Parathyroid adenoma (tissue), 2 donors: ENCODE measurements around the gene PREB.

ENCODE experiments used
- H2AFZ ChIP-seq: fragments of 300-600 bp; sonication (generic); one replicate; pipeline ENCODE4 v1.7.0; 2017; ENCODE audit warnings: antibody characterized with exemption, mild to moderate bottlenecking
- H3K27ac ChIP-seq: fragments of 300-600 bp; sonication (generic); one replicate; pipeline ENCODE4 v1.7.0; 2017
- H3K27me3 ChIP-seq: fragments of 300-600 bp; sonication (generic); one replicate; pipeline ENCODE4 v1.7.0; 2017; ENCODE audit warnings: low read length; ENCODE audit not compliant: control insufficient read depth, insufficient read depth
- H3K36me3 ChIP-seq: fragments of 300-600 bp; sonication (generic); one replicate; pipeline ENCODE4 v1.7.0; 2017; ENCODE audit warnings: low read length; ENCODE audit not compliant: control insufficient read depth, insufficient read depth
- H3K4me1 ChIP-seq: fragments of 300-600 bp; sonication (generic); one replicate; pipeline ENCODE4 v1.7.0; 2017; ENCODE audit warnings: control low read depth
- H3K4me2 ChIP-seq: fragments of 300-600 bp; sonication (generic); one replicate; pipeline ENCODE4 v1.7.0; 2017; ENCODE audit warnings: low read length
- H3K4me3 ChIP-seq: fragments of 300-600 bp; sonication (generic); one replicate; pipeline ENCODE4 v1.7.0; 2017; ENCODE audit warnings: low read depth, low read length
- H3K79me2 ChIP-seq: fragments of 300-600 bp; sonication (generic); one replicate; pipeline ENCODE4 v1.7.0; 2017; ENCODE audit warnings: control low read depth
- H3K9ac ChIP-seq: fragments of 300-600 bp; sonication (generic); one replicate; pipeline ENCODE4 v1.7.0; 2017; ENCODE audit warnings: mild to moderate bottlenecking
- H3K9me3 ChIP-seq: fragments of 300-600 bp; sonication (generic); one replicate; pipeline ENCODE4 v1.7.0; 2017; ENCODE audit warnings: low read length; ENCODE audit not compliant: control insufficient read depth
- TF ChIP-seq, protein P1 (sequence below): fragments of 300-600 bp; sonication (generic); IDR thresholded peaks from one replicate; pipeline ENCODE4 v1.7.0; 2017; ENCODE audit warnings: antibody characterized with exemption, mild to moderate bottlenecking
- donor health status: primary hyperparathyroidism.

PREB gene, protein sequence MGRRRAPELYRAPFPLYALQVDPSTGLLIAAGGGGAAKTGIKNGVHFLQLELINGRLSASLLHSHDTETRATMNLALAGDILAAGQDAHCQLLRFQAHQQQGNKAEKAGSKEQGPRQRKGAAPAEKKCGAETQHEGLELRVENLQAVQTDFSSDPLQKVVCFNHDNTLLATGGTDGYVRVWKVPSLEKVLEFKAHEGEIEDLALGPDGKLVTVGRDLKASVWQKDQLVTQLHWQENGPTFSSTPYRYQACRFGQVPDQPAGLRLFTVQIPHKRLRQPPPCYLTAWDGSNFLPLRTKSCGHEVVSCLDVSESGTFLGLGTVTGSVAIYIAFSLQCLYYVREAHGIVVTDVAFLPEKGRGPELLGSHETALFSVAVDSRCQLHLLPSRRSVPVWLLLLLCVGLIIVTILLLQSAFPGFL

DNA sequence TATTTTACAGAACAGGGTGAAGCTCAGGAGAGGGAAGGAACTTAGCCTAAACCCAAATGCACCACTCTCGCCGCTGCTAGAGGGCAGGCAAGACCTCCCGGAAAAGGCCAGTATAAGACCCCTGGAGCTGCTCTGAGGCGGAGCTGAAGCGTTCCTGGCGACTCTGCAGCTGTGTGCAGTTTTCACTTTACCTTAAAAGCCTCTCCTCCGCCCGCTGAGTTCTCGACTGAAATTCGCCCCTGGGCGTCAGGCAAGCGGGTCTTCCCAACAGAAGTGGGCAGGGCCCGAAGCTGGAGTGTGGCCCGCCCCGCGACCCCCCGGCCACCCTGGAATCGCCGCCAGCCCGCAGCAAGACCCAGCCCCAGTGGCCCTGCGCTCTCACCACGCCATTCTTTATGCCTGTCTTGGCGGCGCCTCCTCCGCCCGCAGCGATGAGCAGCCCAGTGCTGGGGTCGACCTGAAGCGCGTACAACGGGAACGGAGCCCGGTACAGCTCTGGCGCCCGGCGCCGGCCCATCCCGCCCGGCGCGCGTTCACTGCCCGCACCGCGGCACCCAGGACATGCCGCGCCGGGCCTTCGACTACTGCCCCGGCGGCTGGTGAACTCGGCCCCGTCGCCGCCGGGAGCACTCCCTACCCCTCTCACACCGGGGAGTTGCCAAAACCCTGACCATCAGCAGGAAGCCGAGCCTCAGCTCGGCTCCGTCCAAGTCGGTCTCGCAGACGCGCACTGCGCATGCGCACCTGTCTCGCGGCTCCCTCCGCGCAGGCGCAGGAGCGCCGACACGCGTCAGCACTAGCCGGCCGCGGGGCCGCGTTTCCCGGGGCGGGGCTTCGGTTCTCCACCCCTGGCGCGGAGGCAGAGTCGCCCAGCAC, at the start of gene PREB:
TSS of gene PREB (minus strand) at position 732 of the 876 bp plus-strand sequence. CDS start at position 517, 215 bp downstream.
- peak within 1 kb of the TSS; percentile 78 for H2AFZ ChIP-seq
- peak within 1 kb of the TSS; percentile 50 for H3K27ac ChIP-seq
- peak within 1 kb of the TSS; percentile 97 for H3K4me3 ChIP-seq
- peaks cover 7% of the 10 kb centered on the region for H3K79me2 ChIP-seq
- peak within 1 kb of the TSS; percentile 95 for H3K4me2 ChIP-seq
- H3K4me1 ChIP-seq: peaks cover 9% of the 10 kb centered on the region
- no peaks in the 10 kb centered on the region for H3K27me3 ChIP-seq
- H3K9me3 ChIP-seq: no peaks in the 10 kb centered on the region
- TF ChIP-seq, protein P1, sequence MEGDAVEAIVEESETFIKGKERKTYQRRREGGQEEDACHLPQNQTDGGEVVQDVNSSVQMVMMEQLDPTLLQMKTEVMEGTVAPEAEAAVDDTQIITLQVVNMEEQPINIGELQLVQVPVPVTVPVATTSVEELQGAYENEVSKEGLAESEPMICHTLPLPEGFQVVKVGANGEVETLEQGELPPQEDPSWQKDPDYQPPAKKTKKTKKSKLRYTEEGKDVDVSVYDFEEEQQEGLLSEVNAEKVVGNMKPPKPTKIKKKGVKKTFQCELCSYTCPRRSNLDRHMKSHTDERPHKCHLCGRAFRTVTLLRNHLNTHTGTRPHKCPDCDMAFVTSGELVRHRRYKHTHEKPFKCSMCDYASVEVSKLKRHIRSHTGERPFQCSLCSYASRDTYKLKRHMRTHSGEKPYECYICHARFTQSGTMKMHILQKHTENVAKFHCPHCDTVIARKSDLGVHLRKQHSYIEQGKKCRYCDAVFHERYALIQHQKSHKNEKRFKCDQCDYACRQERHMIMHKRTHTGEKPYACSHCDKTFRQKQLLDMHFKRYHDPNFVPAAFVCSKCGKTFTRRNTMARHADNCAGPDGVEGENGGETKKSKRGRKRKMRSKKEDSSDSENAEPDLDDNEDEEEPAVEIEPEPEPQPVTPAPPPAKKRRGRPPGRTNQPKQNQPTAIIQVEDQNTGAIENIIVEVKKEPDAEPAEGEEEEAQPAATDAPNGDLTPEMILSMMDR: no peak
- peak within 1 kb of the TSS; percentile 24 for H3K9ac ChIP-seq
- H3K36me3 ChIP-seq: no peaks in the 10 kb centered on the region

DNA sequence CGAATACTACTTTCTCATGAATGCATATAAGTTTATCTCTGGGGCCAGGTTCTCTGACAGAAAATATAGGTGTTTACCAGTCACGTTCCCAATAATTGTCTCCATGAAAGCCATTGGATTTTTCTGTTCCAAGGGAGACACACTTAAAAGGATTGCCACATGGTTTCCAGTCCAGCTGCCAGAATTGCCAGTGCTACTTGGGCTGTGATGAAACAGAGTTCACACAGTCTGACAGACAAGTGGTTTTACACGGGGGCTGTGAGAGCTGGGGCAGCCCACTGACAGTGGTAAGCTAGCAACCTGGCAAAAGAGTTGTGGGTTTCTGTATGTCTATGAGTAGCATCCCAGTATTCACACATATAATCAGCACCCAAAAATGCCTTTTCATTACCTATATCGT, 49.7 kb upstream of the PREB start:
- H3K9ac ChIP-seq: no peak overlapping the region
- H3K27ac ChIP-seq: no peak overlapping the region
- H3K9me3 ChIP-seq: no peaks in the 10 kb centered on the region
- no peak overlapping the region for H3K4me3 ChIP-seq
- H3K4me1 ChIP-seq: no peaks in the 10 kb centered on the region
- no peaks in the 10 kb centered on the region for H3K79me2 ChIP-seq
- H3K36me3 ChIP-seq: no peaks in the 10 kb centered on the region
- TF ChIP-seq, protein P1: no peak
- no peaks in the 10 kb centered on the region for H3K27me3 ChIP-seq
- no peak overlapping the region for H2AFZ ChIP-seq
- H3K4me2 ChIP-seq: no peak overlapping the region

DNA sequence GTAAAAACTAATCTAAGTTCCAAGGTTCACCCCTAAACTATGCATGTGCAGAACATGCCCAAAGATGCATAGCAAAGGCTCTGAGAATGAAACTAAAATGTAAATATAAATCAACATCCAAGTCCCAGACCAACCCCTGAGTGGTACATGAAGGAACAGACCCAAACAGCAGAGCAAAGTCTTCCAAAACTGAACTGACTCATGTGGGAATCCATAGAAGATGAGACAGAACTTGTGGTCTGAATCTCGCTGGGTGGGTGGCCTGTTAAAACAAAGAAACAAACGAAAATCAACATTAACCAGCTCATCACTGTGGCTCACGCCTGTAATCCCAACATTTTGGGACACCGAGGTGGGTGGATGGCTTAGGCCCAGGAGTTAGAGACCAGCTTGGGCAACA, 47.9 kb upstream of the PREB start:
- H3K4me2 ChIP-seq: no peak overlapping the region
- no peak overlapping the region for H3K9ac ChIP-seq
- peaks cover 4% of the 10 kb centered on the region for H3K4me1 ChIP-seq
- no peaks in the 10 kb centered on the region for H3K79me2 ChIP-seq
- no peak overlapping the region for H3K4me3 ChIP-seq
- H2AFZ ChIP-seq: no peak overlapping the region
- no peak overlapping the region for H3K27ac ChIP-seq
- TF ChIP-seq, protein P1: no peak
- H3K36me3 ChIP-seq: no peaks in the 10 kb centered on the region
- H3K9me3 ChIP-seq: no peaks in the 10 kb centered on the region
- H3K27me3 ChIP-seq: no peaks in the 10 kb centered on the region

DNA sequence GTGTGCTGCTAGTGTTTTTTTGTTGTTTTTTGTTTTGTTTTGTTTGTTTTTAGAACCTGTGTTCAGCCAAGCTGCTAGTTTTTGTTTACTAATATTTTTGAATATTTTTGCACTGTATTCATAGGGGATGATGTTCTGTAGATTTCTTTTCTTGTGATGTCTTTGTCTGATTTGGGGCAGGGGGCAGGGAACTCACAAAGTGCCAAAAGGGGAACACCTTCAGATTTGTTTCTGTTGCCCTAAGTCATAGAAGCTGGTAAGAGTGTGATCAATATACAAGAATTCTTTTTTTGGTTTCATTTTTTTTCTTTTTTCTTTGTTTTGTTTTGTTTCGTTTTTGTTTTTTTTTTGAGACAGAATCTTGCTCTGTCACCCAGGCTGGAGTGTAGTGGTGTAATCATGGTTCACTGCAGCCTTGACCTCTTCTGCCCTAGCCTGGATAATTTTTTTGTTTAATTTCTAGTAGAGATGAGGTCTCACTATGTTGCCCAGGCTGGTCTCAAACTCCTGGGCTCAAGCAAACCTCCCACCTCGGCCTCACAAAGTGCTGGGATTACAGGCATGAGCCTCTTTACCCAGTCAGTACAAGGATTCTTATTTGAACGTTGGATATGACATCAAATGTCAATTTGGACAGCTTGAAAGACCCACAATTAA, 45.0 kb upstream of the PREB start:
- H3K79me2 ChIP-seq: no peaks in the 10 kb centered on the region
- no peak overlapping the region for H2AFZ ChIP-seq
- no peak overlapping the region for H3K27ac ChIP-seq
- H3K9ac ChIP-seq: no peak overlapping the region
- no peaks in the 10 kb centered on the region for H3K27me3 ChIP-seq
- no peaks in the 10 kb centered on the region for H3K36me3 ChIP-seq
- TF ChIP-seq, protein P1: no peak
- peaks cover 4% of the 10 kb centered on the region for H3K4me1 ChIP-seq
- no peaks in the 10 kb centered on the region for H3K9me3 ChIP-seq
- H3K4me3 ChIP-seq: no peak overlapping the region
- H3K4me2 ChIP-seq: no peak overlapping the region
